OCI-LY3 (cell line): Measurements from ENCODE around the gene IL4I1.

Source experiments
- EZH2phosphoT487 ChIP-seq: fragments of 200-600 bp; shearing (Covaris generic); IDR thresholded peaks from 2 replicates; pipeline ENCODE4 v1.6.1; 2018; ENCODE audit warnings: antibody characterized with exemption, mixed run types, low read depth
- TF ChIP-seq, protein P1 (sequence below): fragments of 200-600, 300-600 bp; sonication (generic); IDR thresholded peaks from 2 replicates; pipeline ENCODE4 v1.5.1; 2014; ENCODE audit warnings: antibody characterized with exemption, low read length, low read depth

DNA sequence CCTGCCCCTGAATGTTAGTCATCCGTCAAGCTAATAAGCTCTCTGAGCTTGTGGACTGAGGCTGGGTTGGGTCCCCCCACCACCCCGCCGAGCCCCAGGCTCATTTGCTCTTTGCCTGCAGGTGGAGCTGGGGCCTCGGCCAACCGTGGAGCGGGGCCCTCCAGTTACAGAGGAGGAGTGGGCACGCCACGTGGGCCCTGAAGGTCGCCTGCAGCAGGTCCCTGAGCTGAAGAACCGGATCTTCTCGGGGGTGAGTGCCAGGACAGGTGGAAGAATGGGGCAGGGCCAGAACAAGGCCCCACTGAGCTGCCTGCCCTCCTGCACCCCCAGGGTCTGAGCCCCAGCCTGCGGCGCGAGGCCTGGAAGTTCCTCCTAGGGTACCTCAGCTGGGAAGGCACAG is 14.0 kb downstream of the IL4I1 start:
- TF ChIP-seq, protein P1, sequence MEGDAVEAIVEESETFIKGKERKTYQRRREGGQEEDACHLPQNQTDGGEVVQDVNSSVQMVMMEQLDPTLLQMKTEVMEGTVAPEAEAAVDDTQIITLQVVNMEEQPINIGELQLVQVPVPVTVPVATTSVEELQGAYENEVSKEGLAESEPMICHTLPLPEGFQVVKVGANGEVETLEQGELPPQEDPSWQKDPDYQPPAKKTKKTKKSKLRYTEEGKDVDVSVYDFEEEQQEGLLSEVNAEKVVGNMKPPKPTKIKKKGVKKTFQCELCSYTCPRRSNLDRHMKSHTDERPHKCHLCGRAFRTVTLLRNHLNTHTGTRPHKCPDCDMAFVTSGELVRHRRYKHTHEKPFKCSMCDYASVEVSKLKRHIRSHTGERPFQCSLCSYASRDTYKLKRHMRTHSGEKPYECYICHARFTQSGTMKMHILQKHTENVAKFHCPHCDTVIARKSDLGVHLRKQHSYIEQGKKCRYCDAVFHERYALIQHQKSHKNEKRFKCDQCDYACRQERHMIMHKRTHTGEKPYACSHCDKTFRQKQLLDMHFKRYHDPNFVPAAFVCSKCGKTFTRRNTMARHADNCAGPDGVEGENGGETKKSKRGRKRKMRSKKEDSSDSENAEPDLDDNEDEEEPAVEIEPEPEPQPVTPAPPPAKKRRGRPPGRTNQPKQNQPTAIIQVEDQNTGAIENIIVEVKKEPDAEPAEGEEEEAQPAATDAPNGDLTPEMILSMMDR = no peak
- TF ChIP-seq EZH2phosphoT487 = no peak
